Liver (tissue), 9 donors: Measurements from ENCODE around the gene AP1S1. TPM values are rescaled to one million over a fixed set of nuclear protein-coding genes. Genes with fewer than 3 reads are reported as not detected.

Source experiments
- DNase-seq: peaks from one replicate; pipeline ENCODE4 v3.0.0-alpha.2; 2017; ENCODE audit warnings: low spot score
- H3K27ac ChIP-seq, 2 donors: one replicate each; pipeline ENCODE4 v1.7.0; 2013; ENCODE audit warnings: inconsistent platforms in 2 of 2, low read length in 2 of 2, control low read depth in 1 of 2, low read depth in 1 of 2, mild to moderate bottlenecking in 1 of 2
- H3K27me3 ChIP-seq, 4 donors: one replicate each; pipeline versions ENCODE4 v1.6.1 to v1.7.0; 2013; ENCODE audit warnings: low read length in 3 of 4, inconsistent platforms in 1 of 4, mild to moderate bottlenecking in 1 of 4, moderate library complexity in 1 of 4; ENCODE audit not compliant: control insufficient read depth in 4 of 4, insufficient read depth in 4 of 4
- H3K36me3 ChIP-seq, 4 donors: one replicate each; pipeline versions ENCODE4 v1.6.1 to v1.7.0; 2013; ENCODE audit warnings: low read length in 3 of 4, mild to moderate bottlenecking in 3 of 4, low read depth in 1 of 4, moderate library complexity in 1 of 4; ENCODE audit not compliant: control insufficient read depth in 4 of 4, insufficient read depth in 3 of 4
- H3K4me1 ChIP-seq, 4 donors: one replicate each; pipeline versions ENCODE4 v1.6.1 to v1.7.0; 2013; ENCODE audit warnings: low read length in 3 of 4, mild to moderate bottlenecking in 3 of 4, moderate library complexity in 1 of 4; ENCODE audit not compliant: control insufficient read depth in 4 of 4, insufficient read depth in 4 of 4
- H3K4me3 ChIP-seq, 3 donors: one replicate each; pipeline versions ENCODE4 v1.6.1 to v1.7.0; 2013; ENCODE audit warnings: low read length in 3 of 3, control low read depth in 1 of 3, low read depth in 1 of 3, mild to moderate bottlenecking in 1 of 3
- H3K9ac ChIP-seq, 2 donors: one replicate each; pipeline ENCODE4 v1.7.0; 2013; ENCODE audit warnings: low read length in 2 of 2, mild to moderate bottlenecking in 2 of 2, moderate library complexity in 2 of 2, control low read depth in 1 of 2, low read depth in 1 of 2
- H3K9me3 ChIP-seq, 4 donors: one replicate each; pipeline versions ENCODE4 v1.6.1 to v1.7.0; 2013; ENCODE audit warnings: low read length in 3 of 4; ENCODE audit not compliant: control insufficient read depth in 4 of 4
- CTCF ChIP-seq: fragments of 150-350 bp; IDR thresholded peaks from 2 replicates; pipeline ENCODE4 v1.5.1; 2017; ENCODE audit warnings: improper control_type of control experiment, low read depth, low read length; ENCODE audit not compliant: missing input control
- EGR1 ChIP-seq, 2 donors: IDR thresholded peaks; 2 replicates each; pipeline ENCODE4 v1.6.1; 2016 to 2018; ENCODE audit warnings: antibody characterized with exemption in 2 of 2, low read depth in 2 of 2
- FOXA1 ChIP-seq: IDR thresholded peaks from 2 replicates; pipeline ENCODE4 v1.6.1; 2016; ENCODE audit warnings: antibody characterized with exemption
- FOXA2 ChIP-seq: IDR thresholded peaks from 2 replicates; pipeline ENCODE4 v1.6.1; 2016; ENCODE audit warnings: antibody characterized with exemption
- GABPA ChIP-seq, 2 donors: IDR thresholded peaks in 1 of 2; conservative IDR thresholded peaks in 1 of 2; 2 replicates each; pipeline ENCODE4 v1.6.1; 2016; ENCODE audit warnings: antibody characterized with exemption in 2 of 2, mild to moderate bottlenecking in 1 of 2, moderate library complexity in 1 of 2
- HNF4A ChIP-seq, 2 donors: conservative IDR thresholded peaks; 2 replicates each; pipeline ENCODE4 v1.6.1; 2016; ENCODE audit warnings: antibody characterized with exemption in 2 of 2, mild to moderate bottlenecking in 2 of 2
- HNF4G ChIP-seq: IDR thresholded peaks from 2 replicates; pipeline ENCODE4 v1.6.1; 2016; ENCODE audit warnings: antibody characterized with exemption
- JUND ChIP-seq, 2 donors: IDR thresholded peaks; 2 replicates each; pipeline ENCODE4 v1.6.1; 2016; ENCODE audit warnings: antibody characterized with exemption in 2 of 2
- MAX ChIP-seq: IDR thresholded peaks from 2 replicates; pipeline ENCODE4 v1.6.1; 2016; ENCODE audit warnings: antibody characterized with exemption
- NR2F2 ChIP-seq: IDR thresholded peaks from 2 replicates; pipeline ENCODE4 v1.6.1; 2016; ENCODE audit warnings: antibody characterized with exemption
- RAD21 ChIP-seq, 2 donors: IDR thresholded peaks; 2 replicates each; pipeline ENCODE4 v1.6.1; 2016; ENCODE audit warnings: antibody characterized with exemption in 2 of 2, mild to moderate bottlenecking in 2 of 2
- RXRA ChIP-seq, 2 donors: IDR thresholded peaks; 2 replicates each; pipeline ENCODE4 v1.6.1; 2017 to 2018; ENCODE audit warnings: antibody characterized with exemption in 2 of 2, mild to moderate bottlenecking in 1 of 2
- SP1 ChIP-seq: IDR thresholded peaks from 2 replicates; pipeline ENCODE4 v1.6.1; 2018; ENCODE audit warnings: antibody characterized with exemption, mild to moderate bottlenecking
- TAF1 ChIP-seq: conservative IDR thresholded peaks from 2 replicates; pipeline ENCODE4 v1.6.1; 2016; ENCODE audit warnings: antibody characterized with exemption, mild to moderate bottlenecking
- YY1 ChIP-seq: IDR thresholded peaks from 2 replicates; pipeline ENCODE4 v1.6.1; 2016; ENCODE audit warnings: antibody characterized with exemption, mild to moderate bottlenecking
- WGBS: extraction: QIAGEN DNeasy Blood & Tissue Kit; methylation state at CpG from one replicate; pipeline ENCODE4 v1.1.7; 2013; 5-methylcytosine and 5-hydroxymethylcytosine counted together
- polyA plus RNA-seq, 2 donors: library from polyadenylated mRNA; stranded (reverse) in 1 of 2; unstranded in 1 of 2; fragments of 200-250 nt in 1 of 2; fragments of >200 nt in 1 of 2; fragmentation: Nextera tagmentation in 1 of 2; extraction: Ambion mirVana in 1 of 2; gene quantifications; one replicate each; pipeline versions ENCODE4 v1.2.1 to v1.2.3, GENCODE V29; 2013 to 2015
- total RNA-seq, 2 donors: library from RNA; depleted of rRNA; stranded (reverse); fragments of >200 nt; gene quantifications; one replicate each; pipeline ENCODE4 v1.2.3, GENCODE V29; 2014
- TF ChIP-seq, protein P1 (sequence below): IDR thresholded peaks from 2 replicates; pipeline ENCODE4 v1.6.1; 2016; ENCODE audit warnings: antibody characterized with exemption, mild to moderate bottlenecking
- TF ChIP-seq, protein P2 (sequence below): IDR thresholded peaks from 2 replicates; pipeline ENCODE4 v1.6.1; 2016; ENCODE audit warnings: antibody characterized with exemption
- TF ChIP-seq, protein P3 (sequence below): IDR thresholded peaks from 2 replicates; pipeline ENCODE4 v1.6.1; 2016; ENCODE audit warnings: antibody characterized with exemption
- donor health status: healthy.
- donor health status: healthy.
- donor health status: healthy.
- donor health status: healthy.
- donor health status: healthy.

The AP1S1 gene
- total and polyA plus RNA-seq, 4 donors = 13.8 to 25.7 (median 22.0) TPM

DNA sequence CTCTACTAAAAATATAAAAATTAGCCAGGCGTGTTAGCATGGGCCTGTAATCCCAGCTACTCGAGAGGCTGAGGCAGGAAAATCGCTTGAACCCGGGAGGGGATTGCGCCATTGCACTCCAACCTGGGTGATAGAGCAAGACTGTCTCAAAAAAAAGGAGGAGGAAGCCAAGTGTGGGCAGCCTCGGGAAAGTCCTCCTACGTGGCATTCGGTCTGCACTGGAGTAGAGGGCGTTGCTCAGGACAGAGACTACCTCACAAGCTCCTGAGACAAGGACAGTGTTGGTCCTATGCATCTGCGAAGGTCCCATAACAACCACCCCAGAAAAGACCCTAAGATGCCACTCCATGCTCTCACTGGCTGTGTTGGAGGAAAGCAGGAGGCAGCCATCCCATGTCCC lies 37.4 kb upstream of the AP1S1 start:
- Histone ChIP-seq H3K27me3 (no peaks in the 10 kb centered on the region), H3K9ac (no peak overlapping the region), H3K36me3 (no peaks in the 10 kb centered on the region), H3K9me3 (no peaks in the 10 kb centered on the region), H3K27ac (peak overlapping the region in 1 of 2 donors; percentile 13), H3K4me1 (peaks cover 0 to 2% (median under 1%) of the 10 kb centered on the region in 4 donors), H3K4me3 (no peak overlapping the region)
- no peak for DNase-seq
- WGBS = 87% methylated on average over 10 of the region's 10 CpGs
- TF ChIP-seq HNF4A (conservative IDR thresholded peaks at IDR 0.05) (no peak), HNF4G (no peak), YY1 (no peak), JUND (IDR thresholded peaks at IDR 0.05) (no peak), TAF1 (no peak), RAD21 (IDR thresholded peaks at IDR 0.05) (no peak), SP1 (no peak), FOXA1 (no peak), GABPA (IDR thresholded peaks at IDR 0.05 in 1 of 2, conservative IDR thresholded peaks at IDR 0.05 in 1 of 2) (no peak), MAX (no peak), CTCF (no peak), NR2F2 (no peak), FOXA2 (no peak), EGR1 (IDR thresholded peaks at IDR 0.05; ENCODE audit: low read depth in 2 of 2) (no peak), RXRA (IDR thresholded peaks at IDR 0.05) (no peak)
- TF ChIP-seq, protein P1, sequence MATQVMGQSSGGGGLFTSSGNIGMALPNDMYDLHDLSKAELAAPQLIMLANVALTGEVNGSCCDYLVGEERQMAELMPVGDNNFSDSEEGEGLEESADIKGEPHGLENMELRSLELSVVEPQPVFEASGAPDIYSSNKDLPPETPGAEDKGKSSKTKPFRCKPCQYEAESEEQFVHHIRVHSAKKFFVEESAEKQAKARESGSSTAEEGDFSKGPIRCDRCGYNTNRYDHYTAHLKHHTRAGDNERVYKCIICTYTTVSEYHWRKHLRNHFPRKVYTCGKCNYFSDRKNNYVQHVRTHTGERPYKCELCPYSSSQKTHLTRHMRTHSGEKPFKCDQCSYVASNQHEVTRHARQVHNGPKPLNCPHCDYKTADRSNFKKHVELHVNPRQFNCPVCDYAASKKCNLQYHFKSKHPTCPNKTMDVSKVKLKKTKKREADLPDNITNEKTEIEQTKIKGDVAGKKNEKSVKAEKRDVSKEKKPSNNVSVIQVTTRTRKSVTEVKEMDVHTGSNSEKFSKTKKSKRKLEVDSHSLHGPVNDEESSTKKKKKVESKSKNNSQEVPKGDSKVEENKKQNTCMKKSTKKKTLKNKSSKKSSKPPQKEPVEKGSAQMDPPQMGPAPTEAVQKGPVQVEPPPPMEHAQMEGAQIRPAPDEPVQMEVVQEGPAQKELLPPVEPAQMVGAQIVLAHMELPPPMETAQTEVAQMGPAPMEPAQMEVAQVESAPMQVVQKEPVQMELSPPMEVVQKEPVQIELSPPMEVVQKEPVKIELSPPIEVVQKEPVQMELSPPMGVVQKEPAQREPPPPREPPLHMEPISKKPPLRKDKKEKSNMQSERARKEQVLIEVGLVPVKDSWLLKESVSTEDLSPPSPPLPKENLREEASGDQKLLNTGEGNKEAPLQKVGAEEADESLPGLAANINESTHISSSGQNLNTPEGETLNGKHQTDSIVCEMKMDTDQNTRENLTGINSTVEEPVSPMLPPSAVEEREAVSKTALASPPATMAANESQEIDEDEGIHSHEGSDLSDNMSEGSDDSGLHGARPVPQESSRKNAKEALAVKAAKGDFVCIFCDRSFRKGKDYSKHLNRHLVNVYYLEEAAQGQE = no peak
- TF ChIP-seq, protein P2, sequence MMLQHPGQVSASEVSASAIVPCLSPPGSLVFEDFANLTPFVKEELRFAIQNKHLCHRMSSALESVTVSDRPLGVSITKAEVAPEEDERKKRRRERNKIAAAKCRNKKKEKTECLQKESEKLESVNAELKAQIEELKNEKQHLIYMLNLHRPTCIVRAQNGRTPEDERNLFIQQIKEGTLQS = no peak
- TF ChIP-seq, protein P3, sequence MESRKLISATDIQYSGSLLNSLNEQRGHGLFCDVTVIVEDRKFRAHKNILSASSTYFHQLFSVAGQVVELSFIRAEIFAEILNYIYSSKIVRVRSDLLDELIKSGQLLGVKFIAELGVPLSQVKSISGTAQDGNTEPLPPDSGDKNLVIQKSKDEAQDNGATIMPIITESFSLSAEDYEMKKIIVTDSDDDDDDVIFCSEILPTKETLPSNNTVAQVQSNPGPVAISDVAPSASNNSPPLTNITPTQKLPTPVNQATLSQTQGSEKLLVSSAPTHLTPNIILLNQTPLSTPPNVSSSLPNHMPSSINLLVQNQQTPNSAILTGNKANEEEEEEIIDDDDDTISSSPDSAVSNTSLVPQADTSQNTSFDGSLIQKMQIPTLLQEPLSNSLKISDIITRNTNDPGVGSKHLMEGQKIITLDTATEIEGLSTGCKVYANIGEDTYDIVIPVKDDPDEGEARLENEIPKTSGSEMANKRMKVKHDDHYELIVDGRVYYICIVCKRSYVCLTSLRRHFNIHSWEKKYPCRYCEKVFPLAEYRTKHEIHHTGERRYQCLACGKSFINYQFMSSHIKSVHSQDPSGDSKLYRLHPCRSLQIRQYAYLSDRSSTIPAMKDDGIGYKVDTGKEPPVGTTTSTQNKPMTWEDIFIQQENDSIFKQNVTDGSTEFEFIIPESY = no peak
